ENCODE data around the gene MLLT10.

DNA sequence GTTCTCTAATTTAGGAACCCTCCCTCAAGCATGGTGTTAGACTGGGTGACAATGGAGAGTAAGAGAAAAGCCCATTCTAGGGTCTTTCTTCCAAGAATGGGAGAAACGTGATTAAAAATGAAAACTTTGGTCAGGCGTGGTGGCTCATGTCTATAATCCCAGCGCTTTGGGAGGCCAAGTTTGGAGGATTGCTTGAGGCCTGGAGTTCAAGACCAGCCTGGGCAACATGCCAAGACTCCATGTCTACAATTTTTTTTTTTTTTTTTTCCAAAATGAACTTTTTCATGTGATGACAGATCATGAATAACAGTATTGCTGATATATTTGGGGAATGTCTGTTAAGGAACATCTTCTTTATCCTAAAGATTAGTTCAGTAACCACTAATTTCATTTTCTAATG is 194.6 kb downstream of the MLLT10 start:
- TF ChIP-seq, protein P1, sequence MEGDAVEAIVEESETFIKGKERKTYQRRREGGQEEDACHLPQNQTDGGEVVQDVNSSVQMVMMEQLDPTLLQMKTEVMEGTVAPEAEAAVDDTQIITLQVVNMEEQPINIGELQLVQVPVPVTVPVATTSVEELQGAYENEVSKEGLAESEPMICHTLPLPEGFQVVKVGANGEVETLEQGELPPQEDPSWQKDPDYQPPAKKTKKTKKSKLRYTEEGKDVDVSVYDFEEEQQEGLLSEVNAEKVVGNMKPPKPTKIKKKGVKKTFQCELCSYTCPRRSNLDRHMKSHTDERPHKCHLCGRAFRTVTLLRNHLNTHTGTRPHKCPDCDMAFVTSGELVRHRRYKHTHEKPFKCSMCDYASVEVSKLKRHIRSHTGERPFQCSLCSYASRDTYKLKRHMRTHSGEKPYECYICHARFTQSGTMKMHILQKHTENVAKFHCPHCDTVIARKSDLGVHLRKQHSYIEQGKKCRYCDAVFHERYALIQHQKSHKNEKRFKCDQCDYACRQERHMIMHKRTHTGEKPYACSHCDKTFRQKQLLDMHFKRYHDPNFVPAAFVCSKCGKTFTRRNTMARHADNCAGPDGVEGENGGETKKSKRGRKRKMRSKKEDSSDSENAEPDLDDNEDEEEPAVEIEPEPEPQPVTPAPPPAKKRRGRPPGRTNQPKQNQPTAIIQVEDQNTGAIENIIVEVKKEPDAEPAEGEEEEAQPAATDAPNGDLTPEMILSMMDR (IDR thresholded peaks at IDR 0.05; ENCODE audit: low read length) = no peak
- no peak for TF ChIP-seq EZH2 (IDR thresholded peaks at IDR 0.05; ENCODE audit: borderline replicate concordance, low read length)
